PC-9 (cell line): ENCODE data around the gene TNS4.

ENCODE experiments used
- EZH2 ChIP-seq: fragments of 200-600 bp; sonication (generic); IDR thresholded peaks from 2 replicates; pipeline ENCODE4 v1.8.0; 2017; ENCODE audit warnings: antibody characterized with exemption, low read depth
- TF ChIP-seq, protein P1 (sequence below): fragments of 200-600 bp; sonication (generic); conservative IDR thresholded peaks from 2 replicates; pipeline ENCODE4 v1.6.1; 2017; ENCODE audit warnings: mixed run types, antibody characterized with exemption, mild to moderate bottlenecking, moderate library complexity

DNA sequence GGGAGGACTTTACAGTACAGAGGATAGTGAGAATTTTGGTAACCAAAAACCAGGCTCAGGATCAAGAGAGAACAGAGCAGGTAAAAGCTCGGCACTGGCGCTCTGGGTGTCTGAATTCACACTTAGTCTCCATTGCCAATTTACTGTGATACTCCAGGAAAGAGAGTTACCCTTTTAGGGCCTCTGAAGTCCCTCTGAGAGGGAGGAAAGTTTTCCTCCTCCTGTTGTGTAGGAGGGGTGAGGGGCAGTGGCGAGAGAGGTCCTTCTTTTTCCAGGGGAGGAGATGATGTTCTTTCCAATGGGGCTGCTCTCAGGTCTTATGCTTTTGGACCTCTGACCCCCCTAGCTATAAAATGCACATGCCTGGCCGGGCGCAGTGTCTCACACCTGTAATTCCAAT is 5.4 kb upstream of the TNS4 start:
- TF ChIP-seq, protein P1, sequence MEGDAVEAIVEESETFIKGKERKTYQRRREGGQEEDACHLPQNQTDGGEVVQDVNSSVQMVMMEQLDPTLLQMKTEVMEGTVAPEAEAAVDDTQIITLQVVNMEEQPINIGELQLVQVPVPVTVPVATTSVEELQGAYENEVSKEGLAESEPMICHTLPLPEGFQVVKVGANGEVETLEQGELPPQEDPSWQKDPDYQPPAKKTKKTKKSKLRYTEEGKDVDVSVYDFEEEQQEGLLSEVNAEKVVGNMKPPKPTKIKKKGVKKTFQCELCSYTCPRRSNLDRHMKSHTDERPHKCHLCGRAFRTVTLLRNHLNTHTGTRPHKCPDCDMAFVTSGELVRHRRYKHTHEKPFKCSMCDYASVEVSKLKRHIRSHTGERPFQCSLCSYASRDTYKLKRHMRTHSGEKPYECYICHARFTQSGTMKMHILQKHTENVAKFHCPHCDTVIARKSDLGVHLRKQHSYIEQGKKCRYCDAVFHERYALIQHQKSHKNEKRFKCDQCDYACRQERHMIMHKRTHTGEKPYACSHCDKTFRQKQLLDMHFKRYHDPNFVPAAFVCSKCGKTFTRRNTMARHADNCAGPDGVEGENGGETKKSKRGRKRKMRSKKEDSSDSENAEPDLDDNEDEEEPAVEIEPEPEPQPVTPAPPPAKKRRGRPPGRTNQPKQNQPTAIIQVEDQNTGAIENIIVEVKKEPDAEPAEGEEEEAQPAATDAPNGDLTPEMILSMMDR, result no peak
- TF ChIP-seq EZH2, result no peak
